HG03469 (cell line): ENCODE results near the gene CTNNA3.

ENCODE experiments used
- ATAC-seq: cut with Tn5 transposase; IDR thresholded peaks from one replicate; pipeline ENCODE4 v1.9.1; 2021; ENCODE audit warnings: mild to moderate bottlenecking, moderate library complexity, moderate number of reproducible peaks; ENCODE audit not compliant: unreplicated experiment

The CTNNA3 gene

DNA sequence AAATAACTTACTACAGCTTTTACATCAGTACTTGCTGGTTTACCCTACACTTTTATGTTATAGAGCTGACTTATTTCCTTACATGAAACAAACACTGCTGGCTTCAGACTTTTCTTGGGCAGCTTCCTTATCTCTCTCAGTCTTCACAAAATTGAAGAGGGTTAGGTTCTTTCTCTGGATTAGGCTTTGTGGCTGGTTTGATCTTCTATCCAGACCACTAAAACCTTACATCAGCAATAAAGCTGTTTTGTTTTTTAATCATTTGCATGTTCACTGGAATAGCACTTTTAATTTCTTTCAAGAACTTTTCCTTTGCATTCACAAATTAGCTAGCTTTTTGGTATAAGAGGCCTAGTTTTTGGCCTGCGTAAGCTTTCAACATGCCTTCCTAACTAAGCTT is 551.5 kb downstream of the CTNNA3 start:
- no peak for ATAC-seq

DNA sequence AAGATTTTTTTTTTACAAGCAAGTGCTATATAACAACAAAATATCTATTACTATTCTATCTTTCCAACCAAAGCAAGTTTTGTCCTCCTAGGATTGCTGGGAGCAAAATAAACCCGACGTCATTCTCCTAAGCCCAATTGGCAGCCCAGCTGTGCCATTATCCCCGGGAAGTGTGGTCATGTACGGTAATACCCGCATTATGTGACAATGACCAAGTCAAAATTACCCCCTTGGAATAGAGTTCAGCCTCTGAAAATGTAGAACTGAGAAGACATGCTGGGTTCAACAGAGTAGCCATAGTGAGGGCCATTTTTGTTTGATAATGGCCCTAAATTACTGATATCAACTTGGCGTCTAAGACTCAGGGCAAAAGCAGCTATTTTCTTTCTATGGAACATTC is 554.7 kb downstream of the CTNNA3 start:
- no peak for ATAC-seq

GRCh38 chr10:67140641-67141040 is 555.4 kb downstream of the CTNNA3 start:
- no peak for ATAC-seq

DNA sequence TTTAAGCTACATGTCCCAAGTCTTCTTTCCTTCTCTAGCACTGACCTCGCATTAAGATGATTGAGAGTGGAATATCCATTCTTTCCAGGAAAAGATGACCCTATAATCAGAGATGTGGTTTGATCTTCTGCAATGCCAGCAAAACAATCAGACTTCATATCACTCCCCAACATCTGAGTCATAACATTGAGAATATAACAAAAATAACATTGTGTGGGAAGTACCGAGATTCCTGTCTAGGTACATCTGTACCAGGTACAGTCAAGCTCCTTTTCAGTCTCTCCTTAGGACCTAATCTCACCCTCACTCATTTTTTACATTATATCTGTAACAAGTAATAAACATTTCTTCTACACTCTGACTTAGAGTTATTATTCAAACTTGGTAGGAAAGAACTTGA is 568.6 kb downstream of the CTNNA3 start:
- no peak for ATAC-seq

DNA sequence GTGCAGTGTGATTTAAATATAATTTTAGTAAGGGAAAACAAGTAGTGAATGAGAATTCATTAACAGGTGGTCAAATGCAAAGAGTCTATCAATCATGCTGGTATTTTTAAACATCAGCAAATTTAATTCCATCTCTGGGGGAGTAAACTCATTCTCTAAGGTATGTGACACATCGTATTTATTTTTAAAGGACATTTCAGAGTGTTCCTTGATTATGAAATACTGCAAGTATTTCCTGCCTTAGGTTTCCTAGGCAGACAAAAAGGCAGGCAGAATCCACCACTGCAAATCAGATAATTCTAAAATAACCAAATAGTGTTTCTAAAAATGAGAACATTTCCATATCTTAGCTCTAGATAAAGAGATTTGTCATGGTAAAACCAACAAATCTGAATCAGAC is 576.3 kb downstream of the CTNNA3 start:
- no peak for ATAC-seq

DNA sequence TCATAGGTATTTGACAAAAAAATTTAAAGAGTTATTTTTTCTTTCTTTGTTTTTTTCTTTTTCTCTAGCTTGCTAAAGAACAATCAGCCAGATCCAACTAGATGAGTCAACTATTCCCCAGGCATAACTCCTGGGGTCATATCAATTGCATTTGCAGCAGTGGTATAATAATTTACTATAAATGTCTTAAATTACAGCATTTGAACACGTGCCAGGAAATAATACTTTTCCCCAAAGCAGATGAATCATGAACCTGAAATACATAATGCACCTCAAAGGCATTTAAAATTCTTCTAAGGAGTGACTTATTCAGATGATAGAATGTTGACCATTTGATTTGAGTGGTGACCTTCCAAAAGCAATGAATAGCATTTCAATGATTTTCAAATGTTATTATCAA is 580.0 kb downstream of the CTNNA3 start:
- ATAC-seq = no peak

DNA sequence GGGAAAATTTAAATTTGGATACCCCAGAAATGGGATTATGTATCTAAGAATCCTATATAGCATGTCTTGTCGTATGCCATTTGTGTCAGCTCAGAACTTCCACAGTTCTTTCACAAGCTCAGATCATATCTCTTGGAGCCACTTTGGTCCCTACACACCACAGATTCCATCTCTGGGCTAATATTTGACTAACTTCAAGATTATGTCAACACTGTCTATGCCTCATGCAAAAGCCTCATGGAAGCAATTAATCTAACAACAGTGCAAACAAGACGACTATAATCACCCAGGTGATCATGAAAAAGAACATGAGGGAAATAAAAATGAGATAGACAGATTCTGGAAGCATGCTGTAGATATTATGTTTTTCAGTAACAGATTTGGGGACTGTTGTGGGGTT is 581.0 kb downstream of the CTNNA3 start:
- ATAC-seq = no peak

GRCh38 chr10:67112765-67113164 is 583.2 kb downstream of the CTNNA3 start:
- no peak for ATAC-seq

GRCh38 chr10:67110286-67110685 is 585.7 kb downstream of the CTNNA3 start:
- ATAC-seq = no peak

GRCh38 chr10:67107670-67108069 is 588.3 kb downstream of the CTNNA3 start:
- ATAC-seq = no peak

GRCh38 chr10:67100951-67101350 is 595.0 kb downstream of the CTNNA3 start:
- no peak for ATAC-seq

DNA sequence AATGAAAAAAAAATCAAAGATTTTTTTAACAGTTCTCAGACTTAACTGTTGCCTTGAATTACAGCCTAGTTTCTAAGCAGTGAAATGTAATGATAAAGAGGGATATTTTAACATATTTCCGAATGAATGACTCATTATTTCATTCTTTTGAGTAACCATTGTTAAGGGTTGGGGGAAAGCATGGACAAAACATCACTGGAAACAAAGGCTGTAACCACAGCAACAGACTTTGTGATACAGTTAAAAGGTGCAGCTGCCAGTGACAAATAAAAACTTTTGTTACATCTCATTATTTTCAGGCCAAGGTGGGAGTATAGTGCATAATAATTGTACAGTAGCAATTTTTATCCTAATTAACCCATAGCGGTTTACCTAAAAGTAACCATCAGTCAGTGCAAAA is 597.5 kb downstream of the CTNNA3 start:
- no peak for ATAC-seq

DNA sequence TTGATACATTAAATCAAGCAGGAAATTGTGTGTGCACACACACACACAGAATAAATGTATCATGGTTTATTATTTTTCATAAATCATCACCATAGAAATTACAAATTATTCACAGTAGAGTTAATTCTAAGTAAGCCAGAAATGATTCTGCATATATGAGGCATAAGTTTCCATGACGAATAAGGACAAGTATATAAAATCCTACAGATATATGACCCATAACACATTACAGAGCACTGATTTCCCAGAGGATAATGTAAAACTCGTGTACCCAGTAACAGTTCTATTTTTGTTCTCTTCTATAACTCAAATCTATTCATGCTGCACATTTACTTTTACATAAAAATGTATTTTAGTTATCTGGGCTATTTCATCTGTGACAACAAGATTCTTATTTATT is 600.5 kb downstream of the CTNNA3 start:
- no peak for ATAC-seq

DNA sequence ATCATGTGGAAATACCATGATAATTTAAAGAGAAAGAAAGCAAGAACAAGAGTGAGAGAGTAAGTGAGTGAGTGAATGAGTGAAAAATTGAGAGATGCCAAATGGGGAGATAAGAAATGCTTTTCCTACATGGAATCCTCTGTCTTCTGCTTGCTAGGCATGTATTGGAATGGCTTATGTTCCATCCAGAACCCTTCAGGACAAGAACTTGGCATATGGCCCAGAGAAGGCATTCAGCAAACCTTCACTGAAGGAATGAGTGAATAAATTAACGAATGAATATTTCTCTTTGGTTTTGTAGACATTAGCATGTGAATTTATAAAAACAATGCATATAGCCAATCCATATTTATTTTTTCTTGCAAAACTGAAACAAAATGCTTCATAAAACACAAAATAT is 608.0 kb downstream of the CTNNA3 start:
- ATAC-seq = no peak

DNA sequence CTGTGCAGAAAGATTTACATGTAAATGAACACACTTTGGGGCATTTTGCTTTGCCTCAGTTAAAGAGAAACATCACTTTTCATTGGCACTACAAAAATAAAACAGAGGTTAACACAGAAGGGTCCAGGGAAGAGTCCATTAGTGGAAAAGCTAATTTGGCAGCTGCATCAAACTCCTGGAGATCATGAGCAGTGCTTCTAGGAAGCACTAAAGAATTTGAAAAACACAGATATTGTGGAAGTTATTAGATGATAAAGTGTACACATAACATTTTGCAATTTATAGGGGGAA is 608.9 kb downstream of the CTNNA3 start:
- ATAC-seq = no peak

- no peak for ATAC-seq
Observed at GRCh38 chr10:67086327-67087134, 609.5 kb downstream of the CTNNA3 start.

- ATAC-seq = no peak
Observed at GRCh38 chr10:67079126-67079525, 616.9 kb downstream of the CTNNA3 start.

DNA sequence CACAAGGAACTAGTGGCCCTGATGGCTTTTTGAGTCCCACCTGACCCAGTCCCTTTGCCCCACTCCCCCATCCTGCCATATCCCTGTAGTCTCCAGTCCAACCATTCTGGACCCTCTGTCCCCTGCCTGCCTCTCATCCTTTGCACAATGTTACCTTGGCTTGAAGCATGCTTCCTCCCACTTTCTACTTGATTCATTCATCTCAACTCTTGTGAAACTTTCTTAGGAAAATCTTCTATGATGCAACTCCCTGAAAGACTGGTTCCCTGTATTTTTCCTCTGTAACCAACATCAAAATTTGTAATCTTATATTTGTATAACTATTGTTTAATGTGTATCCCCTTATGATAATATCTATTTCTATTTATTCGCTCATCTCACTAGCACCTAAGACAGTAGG is 618.6 kb downstream of the CTNNA3 start:
- ATAC-seq = no peak

DNA sequence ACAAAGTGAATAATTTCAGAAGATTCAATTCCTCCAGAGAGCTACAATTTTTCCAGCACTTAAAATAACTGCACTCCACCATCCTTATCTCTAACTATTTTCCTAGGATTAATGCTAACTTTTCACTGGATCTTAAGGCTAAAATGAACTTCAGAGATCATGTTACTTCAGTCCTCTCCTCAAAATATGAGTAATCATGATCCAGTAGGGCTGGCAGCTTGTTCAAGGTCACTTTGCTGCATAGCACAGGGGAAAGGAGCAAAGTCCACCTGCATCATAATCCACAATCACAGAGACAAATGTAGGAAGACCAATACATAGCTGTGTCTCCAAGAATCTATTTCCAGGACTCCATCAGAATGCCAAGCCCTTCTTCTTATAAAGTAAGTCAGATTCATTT is 619.9 kb downstream of the CTNNA3 start:
- ATAC-seq = no peak

DNA sequence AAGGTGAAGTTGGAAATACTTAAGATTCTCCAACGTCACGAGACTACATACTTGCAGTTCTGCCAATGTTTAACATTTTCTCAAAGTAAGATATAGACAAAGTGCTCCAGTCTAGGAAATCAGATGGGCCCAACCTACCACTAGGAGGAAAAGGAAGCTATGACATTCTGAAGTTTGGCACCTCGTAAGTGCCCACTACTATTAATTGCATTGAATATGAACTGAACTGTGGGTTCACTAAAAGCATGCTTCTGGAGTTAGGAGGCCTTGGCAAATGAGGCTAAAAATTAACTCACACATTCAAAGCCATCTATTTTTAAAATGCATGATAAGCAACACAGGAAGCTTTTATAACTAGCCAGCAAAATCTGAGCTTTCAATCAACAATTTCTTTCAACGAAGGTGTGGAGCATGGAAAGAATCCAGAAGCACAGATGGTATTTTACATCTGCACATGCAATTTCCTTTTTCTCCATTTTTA is 620.5 kb downstream of the CTNNA3 start:
- no peak for ATAC-seq

- ATAC-seq = no peak
Observed at GRCh38 chr10:67072654-67073053, 623.3 kb downstream of the CTNNA3 start.

DNA sequence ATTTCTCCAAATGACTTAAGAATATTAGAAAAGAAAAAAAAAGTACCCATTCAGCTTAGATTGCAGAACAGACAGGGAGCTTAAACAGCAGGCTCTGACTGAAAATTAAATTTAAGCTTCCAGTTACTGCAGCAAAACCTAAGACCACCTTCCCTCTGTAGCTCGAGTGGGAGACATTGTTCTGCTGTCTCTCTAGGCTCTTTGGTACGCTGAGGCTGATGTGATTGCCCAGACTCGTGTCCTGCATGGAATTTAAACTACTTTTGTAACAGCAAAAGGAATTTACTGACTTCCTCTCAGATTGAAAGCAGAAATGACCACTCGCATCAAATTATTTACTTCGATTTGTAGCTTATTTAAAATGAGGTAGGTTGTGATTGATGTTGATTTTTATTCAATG is 645.6 kb downstream of the CTNNA3 start:
- no peak for ATAC-seq

GRCh38 chr10:67049988-67050387 is 646.0 kb downstream of the CTNNA3 start:
- no peak for ATAC-seq
